Right atrium auricular region (tissue), 2 donors: ENCODE results near the gene C10orf71. TPM values are rescaled to one million over a fixed set of nuclear protein-coding genes. Genes with fewer than 3 reads are reported as not detected.

Experiments
- DNase-seq: peaks from one replicate; pipeline ENCODE4 v3.0.0-alpha.2; 2019; ENCODE audit warnings: low spot score
- H3K27ac ChIP-seq, 2 donors: fragments of 200-600 bp; sonication (generic); 1 replicate in 1 of 2; 2 replicates in 1 of 2; pipeline ENCODE4 v1.5.1; 2016 to 2019
- H3K27me3 ChIP-seq, 2 donors: fragments of 200-600 bp; sonication (generic); one replicate each; pipeline versions ENCODE4 v1.5.1 to v1.6.0; 2017 to 2019
- H3K36me3 ChIP-seq: fragments of 200-600 bp; sonication (generic); one replicate; pipeline ENCODE4 v1.5.1; 2016
- H3K4me1 ChIP-seq, 2 donors: fragments of 200-600 bp; sonication (generic); one replicate each; pipeline versions ENCODE4 v1.5.1 to v1.6.0; 2017 to 2019
- H3K4me3 ChIP-seq, 2 donors: fragments of 200-600 bp; sonication (generic); 1 replicate in 1 of 2; 2 replicates in 1 of 2; pipeline ENCODE4 v1.5.1; 2017 to 2019; ENCODE audit warnings: mild to moderate bottlenecking in 1 of 2, moderate library complexity in 1 of 2
- H3K9me3 ChIP-seq, 2 donors: fragments of 200-600 bp; sonication (generic); one replicate each; pipeline ENCODE4 v1.5.1; 2019
- CTCF ChIP-seq, 2 donors: fragments of 200-600 bp; sonication (generic); IDR thresholded peaks; one replicate each; pipeline ENCODE4 v1.5.1; 2019; ENCODE audit warnings: antibody characterized with exemption in 2 of 2
- total RNA-seq, 2 donors: library from RNA; depleted of rRNA; stranded (reverse); fragments of >200 nt; gene quantifications; one replicate each; pipeline ENCODE4 v1.1.0, GENCODE V29; 2016

Gene C10orf71
- total RNA-seq, 2 donors from 2014 or later: 34.9 to 48.2 TPM

GRCh38 chr10:49361178-49361554 is 62.2 kb downstream of the C10orf71 start:
- peaks cover 0 to 25% of the 10 kb centered on the region in 2 donors for H3K4me1 ChIP-seq
- peaks cover 0 to 7% of the 10 kb centered on the region in 2 donors for H3K9me3 ChIP-seq
- H3K36me3 ChIP-seq: no peaks in the 10 kb centered on the region
- no peak for DNase-seq
- peak overlapping the region; percentile 64 to 74 for H3K27ac ChIP-seq
- no peak for TF ChIP-seq CTCF (IDR thresholded peaks at IDR 0.05)
- H3K4me3 ChIP-seq: no peak overlapping the region
- no peaks in the 10 kb centered on the region for H3K27me3 ChIP-seq

- Histone ChIP-seq H3K4me3 (no peak overlapping the region), H3K9me3 (peaks cover 0 to 7% of the 10 kb centered on the region in 2 donors), H3K36me3 (no peaks in the 10 kb centered on the region), H3K27ac (no peak overlapping the region), H3K27me3 (no peaks in the 10 kb centered on the region), H3K4me1 (peaks cover 0 to 25% of the 10 kb centered on the region in 2 donors)
- no peak for DNase-seq
- no peak for TF ChIP-seq CTCF (IDR thresholded peaks at IDR 0.05)
These were observed 63.0 kb downstream of the C10orf71 start for GRCh38 chr10:49361735-49362568.

GRCh38 chr10:49362596-49363260 is 63.8 kb downstream of the C10orf71 start:
- Histone ChIP-seq H3K4me1 (peaks cover 0 to 25% of the 10 kb centered on the region in 2 donors), H3K9me3 (peaks cover 0 to 3% of the 10 kb centered on the region in 2 donors), H3K27me3 (no peaks in the 10 kb centered on the region), H3K4me3 (no peak overlapping the region), H3K36me3 (no peaks in the 10 kb centered on the region), H3K27ac (no peak overlapping the region)
- DNase-seq: peak; percentile 63
- TF ChIP-seq CTCF (IDR thresholded peaks at IDR 0.05): no peak

GRCh38 chr10:49363309-49364031 is 64.5 kb downstream of the C10orf71 start:
- no peak for TF ChIP-seq CTCF (IDR thresholded peaks at IDR 0.05)
- Histone ChIP-seq H3K4me3 (no peak overlapping the region), H3K4me1 (peaks cover 0 to 25% of the 10 kb centered on the region in 2 donors), H3K36me3 (no peaks in the 10 kb centered on the region), H3K27ac (no peak overlapping the region), H3K27me3 (no peaks in the 10 kb centered on the region), H3K9me3 (no peaks in the 10 kb centered on the region)
- DNase-seq: peak; percentile 47

GRCh38 chr10:49364051-49364450 is 65.1 kb downstream of the C10orf71 start:
- H3K27me3 ChIP-seq: no peaks in the 10 kb centered on the region
- no peak for TF ChIP-seq CTCF (IDR thresholded peaks at IDR 0.05)
- no peak for DNase-seq
- H3K36me3 ChIP-seq: no peaks in the 10 kb centered on the region
- no peak overlapping the region for H3K27ac ChIP-seq
- no peak overlapping the region for H3K4me3 ChIP-seq
- peaks cover 0 to 25% of the 10 kb centered on the region in 2 donors for H3K4me1 ChIP-seq
- H3K9me3 ChIP-seq: no peaks in the 10 kb centered on the region
